ENCODE results near the gene C4orf50. TPM values are rescaled to one million over a fixed set of nuclear protein-coding genes. Genes with fewer than 3 reads are reported as not detected.

Gene C4orf50
- total RNA-seq, 1 donor from 2014 or later, result 0.09 TPM

- Histone ChIP-seq H3K36me3 (no peaks in the 10 kb centered on the region), H3K9me3 (no peaks in the 10 kb centered on the region), H3K27me3 (ENCODE audit: low read depth) (peaks cover 24% of the 10 kb centered on the region), H3K4me3 (no peak overlapping the region), H3K4me1 (no peaks in the 10 kb centered on the region), H3K27ac (no peak overlapping the region)
- intact Hi-C loops (cut with DNase I), result no loop called here
- DNase-seq (no peak), ATAC-seq (no peak)
- TF ChIP-seq, protein P1, sequence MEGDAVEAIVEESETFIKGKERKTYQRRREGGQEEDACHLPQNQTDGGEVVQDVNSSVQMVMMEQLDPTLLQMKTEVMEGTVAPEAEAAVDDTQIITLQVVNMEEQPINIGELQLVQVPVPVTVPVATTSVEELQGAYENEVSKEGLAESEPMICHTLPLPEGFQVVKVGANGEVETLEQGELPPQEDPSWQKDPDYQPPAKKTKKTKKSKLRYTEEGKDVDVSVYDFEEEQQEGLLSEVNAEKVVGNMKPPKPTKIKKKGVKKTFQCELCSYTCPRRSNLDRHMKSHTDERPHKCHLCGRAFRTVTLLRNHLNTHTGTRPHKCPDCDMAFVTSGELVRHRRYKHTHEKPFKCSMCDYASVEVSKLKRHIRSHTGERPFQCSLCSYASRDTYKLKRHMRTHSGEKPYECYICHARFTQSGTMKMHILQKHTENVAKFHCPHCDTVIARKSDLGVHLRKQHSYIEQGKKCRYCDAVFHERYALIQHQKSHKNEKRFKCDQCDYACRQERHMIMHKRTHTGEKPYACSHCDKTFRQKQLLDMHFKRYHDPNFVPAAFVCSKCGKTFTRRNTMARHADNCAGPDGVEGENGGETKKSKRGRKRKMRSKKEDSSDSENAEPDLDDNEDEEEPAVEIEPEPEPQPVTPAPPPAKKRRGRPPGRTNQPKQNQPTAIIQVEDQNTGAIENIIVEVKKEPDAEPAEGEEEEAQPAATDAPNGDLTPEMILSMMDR (IDR thresholded peaks at IDR 0.05), result no peak
These were observed 48.9 kb downstream of the C4orf50 start for GRCh38 chr4:5969336-5969735.

DNA sequence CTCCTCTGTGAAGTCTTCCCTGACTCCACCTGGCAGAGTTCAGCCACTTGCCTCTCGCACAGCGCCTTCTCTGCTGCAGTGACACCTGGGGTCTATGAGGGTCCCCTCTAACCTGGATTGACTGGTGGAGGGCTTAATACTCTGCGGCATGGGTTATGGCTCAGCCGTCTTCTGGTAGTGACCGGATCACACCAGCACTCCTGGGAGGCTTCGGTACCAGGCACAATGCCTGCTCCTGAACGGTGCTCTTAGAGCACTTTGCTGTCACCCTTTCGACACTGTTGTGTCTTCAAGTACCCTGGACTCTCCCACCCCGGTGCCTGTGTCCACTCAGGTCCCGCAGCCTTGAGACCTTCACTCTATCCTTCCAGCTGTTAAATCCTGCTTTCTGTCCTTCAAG, 50.0 kb downstream of the C4orf50 start:
- Histone ChIP-seq H3K27me3 (ENCODE audit: low read depth) (peaks cover 15% of the 10 kb centered on the region), H3K27ac (no peak overlapping the region), H3K36me3 (no peaks in the 10 kb centered on the region), H3K4me1 (no peaks in the 10 kb centered on the region), H3K9me3 (no peaks in the 10 kb centered on the region), H3K4me3 (no peak overlapping the region)
- intact Hi-C loops (cut with DNase I), result no loop called here
- DNase-seq (no peak), ATAC-seq (no peak)
- TF ChIP-seq, protein P1 (IDR thresholded peaks at IDR 0.05), result no peak

GRCh38 chr4:5967783-5968182, 50.4 kb downstream of the C4orf50 start:
- ATAC-seq, result no peak
- no peak for DNase-seq
- TF ChIP-seq, protein P1 (IDR thresholded peaks at IDR 0.05), result no peak
- no peaks in the 10 kb centered on the region for H3K36me3 ChIP-seq
- H3K9me3 ChIP-seq, result no peaks in the 10 kb centered on the region
- H3K4me3 ChIP-seq, result no peak overlapping the region
- H3K27me3 ChIP-seq (ENCODE audit: low read depth), result peaks cover 10% of the 10 kb centered on the region
- intact Hi-C loops (cut with DNase I), result no loop called here
- H3K4me1 ChIP-seq, result no peaks in the 10 kb centered on the region
- no peak overlapping the region for H3K27ac ChIP-seq

DNA sequence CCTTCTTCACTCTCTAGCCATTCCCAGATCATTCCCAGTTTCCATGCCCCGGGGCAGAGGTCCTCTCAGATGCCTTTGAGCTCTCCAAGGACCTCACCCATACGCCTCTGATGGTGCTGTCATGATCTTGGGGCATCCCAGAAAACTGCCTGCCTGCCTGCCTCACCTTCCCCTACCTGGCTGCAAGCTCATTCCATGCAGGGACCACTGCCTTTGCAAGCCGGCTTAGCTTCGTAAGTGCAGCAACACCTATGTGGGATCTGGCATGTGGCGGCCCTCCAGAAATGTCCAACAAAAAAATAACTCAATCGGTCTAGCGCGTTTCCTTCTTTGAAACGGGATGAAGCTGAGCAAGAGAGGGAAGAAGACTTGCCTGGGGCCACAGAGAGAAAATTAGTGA, 53.0 kb downstream of the C4orf50 start:
- H3K4me3 ChIP-seq, result no peak overlapping the region
- no peak overlapping the region for H3K27ac ChIP-seq
- H3K9me3 ChIP-seq, result no peaks in the 10 kb centered on the region
- TF ChIP-seq, protein P1 (IDR thresholded peaks at IDR 0.05), result no peak
- no peaks in the 10 kb centered on the region for H3K4me1 ChIP-seq
- DNase-seq, result no peak
- no peaks in the 10 kb centered on the region for H3K36me3 ChIP-seq
- ATAC-seq, result no peak
- intact Hi-C loops (cut with DNase I), result no loop called here
- H3K27me3 ChIP-seq (ENCODE audit: low read depth), result no peaks in the 10 kb centered on the region

- Histone ChIP-seq H3K27ac (no peak overlapping the region), H3K36me3 (no peaks in the 10 kb centered on the region), H3K9me3 (no peaks in the 10 kb centered on the region), H3K27me3 (ENCODE audit: low read depth) (no peaks in the 10 kb centered on the region), H3K4me1 (no peaks in the 10 kb centered on the region), H3K4me3 (no peak overlapping the region)
- no peak for DNase-seq
- TF ChIP-seq, protein P1 (IDR thresholded peaks at IDR 0.05), result no peak
- intact Hi-C loops (cut with DNase I), result no loop called here
- no peak for ATAC-seq
These were observed 54.2 kb downstream of the C4orf50 start for GRCh38 chr4:5964030-5964429.

DNA sequence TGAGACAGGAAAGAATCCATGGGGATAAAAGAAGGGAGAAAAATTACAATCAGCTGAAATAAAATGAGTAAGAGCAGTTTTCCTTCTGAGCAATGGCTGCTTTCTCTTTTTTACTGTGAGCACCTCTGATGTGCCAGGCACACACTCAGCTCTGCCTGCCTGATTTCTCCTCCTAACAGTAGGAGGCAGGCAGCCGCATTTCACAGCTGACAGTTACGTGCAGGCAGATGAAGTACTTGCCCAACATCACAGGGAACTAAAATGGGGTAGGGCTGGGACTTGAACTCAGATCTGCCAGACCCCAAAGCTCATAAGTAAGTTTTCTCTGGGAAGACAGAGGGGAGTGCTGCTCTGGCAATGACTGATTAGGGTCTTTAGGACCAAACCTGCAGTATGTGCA, 54.6 kb downstream of the C4orf50 start:
- H3K4me1 ChIP-seq, result no peaks in the 10 kb centered on the region
- TF ChIP-seq, protein P1 (IDR thresholded peaks at IDR 0.05), result no peak
- no peak overlapping the region for H3K4me3 ChIP-seq
- no peaks in the 10 kb centered on the region for H3K27me3 ChIP-seq (ENCODE audit: low read depth)
- no peaks in the 10 kb centered on the region for H3K36me3 ChIP-seq
- intact Hi-C loops (cut with DNase I), result no loop called here
- no peaks in the 10 kb centered on the region for H3K9me3 ChIP-seq
- DNase-seq (no peak), ATAC-seq (no peak)
- no peak overlapping the region for H3K27ac ChIP-seq
